CD4-positive, CD25-positive, alpha-beta regulatory T cell (primary cell): ENCODE measurements around the gene DYNLT2. TPM values are rescaled to one million over a fixed set of nuclear protein-coding genes. Genes with fewer than 3 reads are reported as not detected.

ENCODE experiments used
- ATAC-seq, 2 donors: fragments of 150-1000 bp; cut with Tn5 transposase; one replicate each; pipeline ENCODE4 v1.10.0; 2021; ENCODE audit warnings: low read depth in 2 of 2, moderate number of reproducible peaks in 2 of 2, moderate library complexity in 1 of 2
- DNase-seq, 3 donors: peaks; one replicate each; pipeline versions ENCODE4 v3.0.0 to v3.0.0-alpha.2; 2012 to 2022; ENCODE audit warnings: mixed read lengths in 1 of 3
- H3K27ac ChIP-seq: one replicate; pipeline ENCODE4 v1.7.0; 2013; ENCODE audit warnings: mild to moderate bottlenecking, low read length; ENCODE audit not compliant: insufficient read depth, poor library complexity, severe bottlenecking
- H3K27me3 ChIP-seq: one replicate; pipeline ENCODE4 v1.7.0; 2013; ENCODE audit warnings: low read length; ENCODE audit not compliant: control insufficient read depth, insufficient read depth
- H3K36me3 ChIP-seq: one replicate; pipeline ENCODE4 v1.7.0; 2013; ENCODE audit warnings: mild to moderate bottlenecking, low read length, moderate library complexity; ENCODE audit not compliant: control insufficient read depth, insufficient read depth
- H3K4me1 ChIP-seq: 2 replicates; pipeline ENCODE4 v1.7.0; 2013; ENCODE audit warnings: mild to moderate bottlenecking, low read length; ENCODE audit not compliant: insufficient read depth, control insufficient read depth, poor library complexity, severe bottlenecking
- H3K4me3 ChIP-seq: one replicate; pipeline ENCODE4 v1.7.0; 2013; ENCODE audit warnings: low read depth, mild to moderate bottlenecking, low read length, moderate library complexity
- H3K9me3 ChIP-seq, 2 experiments: 1 replicate in 1 of 2; 2 replicates in 1 of 2; pipeline ENCODE4 v1.7.0; 2013; ENCODE audit warnings: low read length in 2 of 2, mild to moderate bottlenecking in 1 of 2, moderate library complexity in 1 of 2; ENCODE audit not compliant: control insufficient read depth in 2 of 2
- H3K27ac Mint-ChIP-seq, 3 donors: one replicate each; pipeline ENCODE4 v1.8.0; 2020 to 2022; ENCODE audit warnings: mild to moderate bottlenecking in 3 of 3, mixed read lengths in 3 of 3, moderate library complexity in 2 of 3
- H3K27me3 Mint-ChIP-seq: one replicate; pipeline ENCODE4 v1.8.0; 2022; ENCODE audit warnings: mild to moderate bottlenecking, mixed read lengths
- H3K36me3 Mint-ChIP-seq: one replicate; pipeline ENCODE4 v1.8.0; 2020; ENCODE audit warnings: mixed read lengths
- H3K4me1 Mint-ChIP-seq, 4 donors: one replicate each; pipeline ENCODE4 v1.8.0; 2020 to 2022; ENCODE audit warnings: mixed read lengths in 4 of 4, mild to moderate bottlenecking in 1 of 4
- H3K4me3 Mint-ChIP-seq, 4 donors: one replicate each; pipeline ENCODE4 v1.8.0; 2020 to 2022; ENCODE audit warnings: mild to moderate bottlenecking in 4 of 4, mixed read lengths in 4 of 4, moderate library complexity in 3 of 4
- H3K9me3 Mint-ChIP-seq, 7 donors: one replicate each; pipeline ENCODE4 v1.8.0; 2020 to 2022; ENCODE audit warnings: mixed read lengths in 7 of 7, mild to moderate bottlenecking in 3 of 7, moderate library complexity in 2 of 7
- polyA plus RNA-seq, 4 donors: library from polyadenylated mRNA; unstranded; fragments of 300-500 nt; fragmentation: Illumina TruSeq; gene quantifications; one replicate each; pipeline ENCODE4 v1.2.3, GENCODE V29; 2021
- total RNA-seq: library from RNA; stranded (reverse); gene quantifications from one replicate; pipeline ENCODE4 v1.2.3, GENCODE V29; 2022

Gene DYNLT2
- total and polyA plus RNA-seq, 5 donors from 2014 or later: 0.48 to 3.9 (median 1.1) TPM

GRCh38 chr6:169787797-169788196 is 36.4 kb upstream of the DYNLT2 start:
- DNase-seq (no peak), ATAC-seq (no peak)
- no peak overlapping the region for H3K4me3 Mint-ChIP-seq
- peaks cover 9% of the 10 kb centered on the region for H3K27me3 Mint-ChIP-seq
- peaks cover 0 to 20% (median 9%) of the 10 kb centered on the region in 4 donors for H3K4me1 Mint-ChIP-seq
- no peak overlapping the region for H3K27ac ChIP-seq
- H3K9me3 ChIP-seq: no peaks in the 10 kb centered on the region
- no peaks in the 10 kb centered on the region for H3K27me3 ChIP-seq
- H3K4me1 ChIP-seq: peaks cover 14% of the 10 kb centered on the region
- H3K9me3 Mint-ChIP-seq: no peaks in the 10 kb centered on the region
- no peak overlapping the region for H3K27ac Mint-ChIP-seq
- no peak overlapping the region for H3K4me3 ChIP-seq
- peaks cover 3% of the 10 kb centered on the region for H3K36me3 Mint-ChIP-seq
- no peaks in the 10 kb centered on the region for H3K36me3 ChIP-seq

DNA sequence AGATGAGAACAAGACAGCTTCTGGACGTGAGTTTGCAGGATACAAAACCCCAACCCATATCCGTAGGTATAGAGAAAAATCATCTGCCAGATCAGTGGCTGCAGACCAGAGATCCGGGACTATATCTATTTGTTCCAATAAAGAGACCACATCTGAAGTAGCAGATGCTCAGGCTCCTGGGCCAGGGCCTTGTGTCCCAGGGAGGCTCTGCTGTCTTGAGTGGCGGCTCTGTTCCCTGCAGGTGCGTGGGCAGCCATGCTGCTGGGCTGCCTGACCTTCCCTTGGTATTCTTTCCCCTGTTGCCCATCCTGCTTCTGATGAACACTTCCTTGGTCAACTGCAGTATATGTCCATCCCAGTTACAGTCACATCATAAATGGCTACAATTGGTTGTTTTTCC is 35.0 kb upstream of the DYNLT2 start:
- no peak overlapping the region for H3K27ac ChIP-seq
- H3K4me1 ChIP-seq: peaks cover 14% of the 10 kb centered on the region
- no peaks in the 10 kb centered on the region for H3K27me3 ChIP-seq
- Mint-ChIP-seq H3K27ac (no peak overlapping the region), H3K27me3 (peaks cover 5% of the 10 kb centered on the region), H3K4me3 (peak overlapping the region in 1 of 4 donors; percentile 6), H3K4me1 (peaks cover 0 to 16% (median 8%) of the 10 kb centered on the region in 4 donors), H3K36me3 (peaks cover 4% of the 10 kb centered on the region), H3K9me3 (no peaks in the 10 kb centered on the region)
- no peak for DNase-seq
- no peak overlapping the region for H3K4me3 ChIP-seq
- peaks cover 2% of the 10 kb centered on the region for H3K36me3 ChIP-seq
- ATAC-seq: no peak
- H3K9me3 ChIP-seq: no peaks in the 10 kb centered on the region

GRCh38 chr6:169785566-169785965 is 34.2 kb upstream of the DYNLT2 start:
- ATAC-seq (no peak), DNase-seq (no peak)
- Histone ChIP-seq H3K9me3 (no peaks in the 10 kb centered on the region), H3K36me3 (peaks cover 6% of the 10 kb centered on the region), H3K4me1 (peaks cover 11% of the 10 kb centered on the region), H3K27me3 (no peaks in the 10 kb centered on the region), H3K27ac (no peak overlapping the region), H3K4me3 (no peak overlapping the region)
- peaks cover 11% of the 10 kb centered on the region for H3K36me3 Mint-ChIP-seq
- no peaks in the 10 kb centered on the region for H3K27me3 Mint-ChIP-seq
- H3K4me3 Mint-ChIP-seq: no peak overlapping the region
- peaks cover 0 to 10% (median 4%) of the 10 kb centered on the region in 4 donors for H3K4me1 Mint-ChIP-seq
- H3K27ac Mint-ChIP-seq: peak overlapping the region in 1 of 3 donors; percentile 38
- no peaks in the 10 kb centered on the region for H3K9me3 Mint-ChIP-seq

DNA sequence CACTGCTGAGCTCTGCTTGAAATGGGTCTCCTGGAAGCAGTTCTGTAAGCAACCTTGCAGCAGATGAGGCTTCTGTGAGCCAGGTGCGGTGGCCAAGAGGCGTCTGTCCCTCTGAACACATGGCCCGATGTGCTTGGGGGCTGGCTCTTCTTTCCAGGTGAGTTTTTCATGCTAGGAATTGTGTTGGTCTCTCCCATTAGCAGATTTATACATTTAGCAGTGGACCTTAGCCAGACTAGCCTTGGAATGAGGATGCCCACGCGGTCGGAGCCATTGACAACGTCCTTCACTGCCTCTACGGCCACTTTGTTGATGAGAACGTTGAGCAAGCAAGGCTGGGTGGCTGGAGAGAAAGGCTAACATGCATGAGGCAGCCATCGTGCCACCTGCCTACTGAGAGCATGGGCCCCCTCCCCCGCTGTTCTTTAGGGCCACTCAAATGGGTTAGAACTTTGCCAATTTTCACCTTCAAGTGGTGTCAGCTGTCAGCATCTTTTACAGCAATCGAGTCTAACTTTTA is 33.5 kb upstream of the DYNLT2 start:
- Histone ChIP-seq H3K4me1 (peaks cover 4% of the 10 kb centered on the region), H3K27me3 (no peaks in the 10 kb centered on the region), H3K36me3 (peaks cover 10% of the 10 kb centered on the region), H3K4me3 (no peak overlapping the region), H3K27ac (no peak overlapping the region), H3K9me3 (no peaks in the 10 kb centered on the region)
- ATAC-seq (no peak), DNase-seq (no peak)
- peaks cover 0 to 3% (median under 1%) of the 10 kb centered on the region in 4 donors for H3K4me1 Mint-ChIP-seq
- H3K4me3 Mint-ChIP-seq: no peak overlapping the region
- H3K27me3 Mint-ChIP-seq: no peaks in the 10 kb centered on the region
- H3K27ac Mint-ChIP-seq: no peak overlapping the region
- H3K36me3 Mint-ChIP-seq: peaks cover 16% of the 10 kb centered on the region
- H3K9me3 Mint-ChIP-seq: no peaks in the 10 kb centered on the region

GRCh38 chr6:169783971-169784820 is 32.8 kb upstream of the DYNLT2 start:
- H3K27ac Mint-ChIP-seq: peak overlapping the region in 1 of 3 donors; percentile 46
- no peaks in the 10 kb centered on the region for H3K4me1 Mint-ChIP-seq
- H3K4me3 ChIP-seq: no peak overlapping the region
- no peaks in the 10 kb centered on the region for H3K4me1 ChIP-seq
- peaks cover 16% of the 10 kb centered on the region for H3K36me3 Mint-ChIP-seq
- no peaks in the 10 kb centered on the region for H3K9me3 ChIP-seq
- no peak overlapping the region for H3K4me3 Mint-ChIP-seq
- DNase-seq (no peak), ATAC-seq (no peak)
- no peaks in the 10 kb centered on the region for H3K9me3 Mint-ChIP-seq
- peaks cover 16% of the 10 kb centered on the region for H3K36me3 ChIP-seq
- H3K27me3 Mint-ChIP-seq: no peaks in the 10 kb centered on the region
- H3K27me3 ChIP-seq: no peaks in the 10 kb centered on the region
- H3K27ac ChIP-seq: no peak overlapping the region

GRCh38 chr6:169783401-169783800 is 32.0 kb upstream of the DYNLT2 start:
- DNase-seq: no peak
- Mint-ChIP-seq H3K4me3 (no peak overlapping the region), H3K27ac (peak overlapping the region in 1 of 3 donors; percentile 95), H3K9me3 (no peaks in the 10 kb centered on the region), H3K36me3 (peaks cover 20% of the 10 kb centered on the region), H3K4me1 (no peaks in the 10 kb centered on the region), H3K27me3 (no peaks in the 10 kb centered on the region)
- Histone ChIP-seq H3K36me3 (peaks cover 22% of the 10 kb centered on the region), H3K27me3 (no peaks in the 10 kb centered on the region), H3K9me3 (no peaks in the 10 kb centered on the region), H3K27ac (no peak overlapping the region), H3K4me3 (no peak overlapping the region), H3K4me1 (no peaks in the 10 kb centered on the region)
- ATAC-seq: no peak

- no peaks in the 10 kb centered on the region for H3K4me1 ChIP-seq
- no peaks in the 10 kb centered on the region for H3K4me1 Mint-ChIP-seq
Measured at GRCh38 chr6:169782966-169783365, 31.6 kb upstream of the DYNLT2 start.

More at GRCh38 chr6:169782966-169783365, 31.6 kb upstream of the DYNLT2 start:
- Histone ChIP-seq H3K9me3 (no peaks in the 10 kb centered on the region), H3K27ac (no peak overlapping the region), H3K4me3 (no peak overlapping the region), H3K27me3 (no peaks in the 10 kb centered on the region), H3K36me3 (peaks cover 24% of the 10 kb centered on the region)
- H3K27ac Mint-ChIP-seq: no peak overlapping the region
- ATAC-seq (no peak), DNase-seq (no peak)
- H3K27me3 Mint-ChIP-seq: no peaks in the 10 kb centered on the region
- H3K36me3 Mint-ChIP-seq: peaks cover 24% of the 10 kb centered on the region
- no peak overlapping the region for H3K4me3 Mint-ChIP-seq
- no peaks in the 10 kb centered on the region for H3K9me3 Mint-ChIP-seq
